ENCODE measurements around the gene ALDH1A2.

DNA sequence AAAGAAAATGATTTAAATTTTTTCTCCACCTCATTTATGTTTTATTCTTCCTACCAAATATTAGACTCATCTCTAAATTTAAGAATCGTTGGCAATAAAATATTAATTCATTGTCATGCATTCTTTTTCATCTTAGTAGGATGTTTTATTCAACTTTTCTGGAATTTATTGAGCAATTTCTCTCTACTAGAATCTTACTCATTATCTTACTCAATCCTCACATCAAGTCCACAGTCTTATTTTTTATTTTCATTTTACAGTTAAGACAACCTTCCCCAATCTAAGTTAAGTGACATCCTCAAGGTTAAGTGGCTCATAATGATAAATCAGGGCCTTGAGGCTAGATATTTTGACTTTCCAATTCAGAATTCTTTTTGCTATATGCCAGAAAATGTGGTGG lies 15.9 kb upstream of the ALDH1A2 start:
- TF ChIP-seq, protein P1, sequence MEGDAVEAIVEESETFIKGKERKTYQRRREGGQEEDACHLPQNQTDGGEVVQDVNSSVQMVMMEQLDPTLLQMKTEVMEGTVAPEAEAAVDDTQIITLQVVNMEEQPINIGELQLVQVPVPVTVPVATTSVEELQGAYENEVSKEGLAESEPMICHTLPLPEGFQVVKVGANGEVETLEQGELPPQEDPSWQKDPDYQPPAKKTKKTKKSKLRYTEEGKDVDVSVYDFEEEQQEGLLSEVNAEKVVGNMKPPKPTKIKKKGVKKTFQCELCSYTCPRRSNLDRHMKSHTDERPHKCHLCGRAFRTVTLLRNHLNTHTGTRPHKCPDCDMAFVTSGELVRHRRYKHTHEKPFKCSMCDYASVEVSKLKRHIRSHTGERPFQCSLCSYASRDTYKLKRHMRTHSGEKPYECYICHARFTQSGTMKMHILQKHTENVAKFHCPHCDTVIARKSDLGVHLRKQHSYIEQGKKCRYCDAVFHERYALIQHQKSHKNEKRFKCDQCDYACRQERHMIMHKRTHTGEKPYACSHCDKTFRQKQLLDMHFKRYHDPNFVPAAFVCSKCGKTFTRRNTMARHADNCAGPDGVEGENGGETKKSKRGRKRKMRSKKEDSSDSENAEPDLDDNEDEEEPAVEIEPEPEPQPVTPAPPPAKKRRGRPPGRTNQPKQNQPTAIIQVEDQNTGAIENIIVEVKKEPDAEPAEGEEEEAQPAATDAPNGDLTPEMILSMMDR (IDR thresholded peaks at IDR 0.05; ENCODE audit: poor library complexity, severe bottlenecking): no peak
- no peak for TF ChIP-seq EZH2 (IDR thresholded peaks at IDR 0.05; ENCODE audit: borderline replicate concordance, insufficient read depth, low read length, poor library complexity, severe bottlenecking)
- no peak for TF ChIP-seq EP300 (conservative IDR thresholded peaks at IDR 0.05; ENCODE audit: poor library complexity, severe bottlenecking)
- TF ChIP-seq TAF1 (IDR thresholded peaks at IDR 0.05; ENCODE audit: low read depth): no peak
- TF ChIP-seq POLR2AphosphoS5 (IDR thresholded peaks at IDR 0.05): no peak
- TF ChIP-seq RAD21 (conservative IDR thresholded peaks at IDR 0.05): no peak
- TF ChIP-seq MXI1 (conservative IDR thresholded peaks at IDR 0.05; ENCODE audit: poor library complexity, severe bottlenecking): no peak
- no peak for TF ChIP-seq REST (IDR thresholded peaks at IDR 0.05; ENCODE audit: borderline replicate concordance)
- no peak for TF ChIP-seq SMC3 (conservative IDR thresholded peaks at IDR 0.05; ENCODE audit: poor library complexity)

Measured in neural cell (in vitro differentiated cells).